H9 (cell line): Measurements from ENCODE around the gene SART1. TPM values are rescaled to one million over a fixed set of nuclear protein-coding genes. Genes with fewer than 3 reads are reported as not detected.
A peak's percentile ranks its signal among the peaks of the same experiment; 100 is the strongest.

Experiments
- DNase-seq: peaks from one replicate; pipeline ENCODE4 v3.0.0-alpha.2; 2017
- H2AFZ ChIP-seq: one replicate; pipeline ENCODE4 v1.6.1; 2013; ENCODE audit warnings: mild to moderate bottlenecking, low read length, control low read depth, moderate library complexity
- H2AK5ac ChIP-seq: 2 replicates; pipeline ENCODE4 v1.6.1; 2013; ENCODE audit warnings: low read length, control low read depth, mixed read lengths; ENCODE audit not compliant: insufficient read length
- H2BK120ac ChIP-seq: one replicate; pipeline ENCODE4 v1.6.1; 2013; ENCODE audit warnings: low read depth, mild to moderate bottlenecking, low read length, control low read depth, inconsistent platforms; ENCODE audit not compliant: poor library complexity, severe bottlenecking
- H2BK12ac ChIP-seq: 2 replicates; pipeline ENCODE4 v1.6.1; 2013; ENCODE audit warnings: low read length, control low read depth, mixed read lengths, low read depth; ENCODE audit not compliant: insufficient read length
- H2BK15ac ChIP-seq: 2 replicates; pipeline ENCODE4 v1.6.1; 2013; ENCODE audit warnings: low read depth, low read length, control low read depth
- H2BK20ac ChIP-seq: one replicate; pipeline ENCODE4 v1.6.1; 2013; ENCODE audit warnings: low read depth, mild to moderate bottlenecking, low read length, control low read depth, inconsistent platforms; ENCODE audit not compliant: poor library complexity, severe bottlenecking
- H2BK5ac ChIP-seq: 2 replicates; pipeline ENCODE4 v1.6.1; 2013; ENCODE audit warnings: low read length, control low read depth, mixed read lengths; ENCODE audit not compliant: insufficient read length
- H3K14ac ChIP-seq: 2 replicates; pipeline ENCODE4 v1.6.1; 2013; ENCODE audit warnings: low read length, control low read depth; ENCODE audit not compliant: insufficient read depth
- H3K18ac ChIP-seq: 2 replicates; pipeline ENCODE4 v1.6.1; 2013; ENCODE audit warnings: low read depth, mild to moderate bottlenecking, mixed read lengths, low read length, control low read depth; ENCODE audit not compliant: insufficient read length
- H3K23ac ChIP-seq: 2 replicates; pipeline ENCODE4 v1.6.1; 2013; ENCODE audit warnings: low read length, control low read depth, mixed read lengths, low read depth; ENCODE audit not compliant: insufficient read length
- H3K23me2 ChIP-seq: 2 replicates; pipeline ENCODE4 v1.6.1; 2013; ENCODE audit warnings: low read depth, mild to moderate bottlenecking, mixed read lengths, low read length, control low read depth; ENCODE audit not compliant: insufficient read length, poor library complexity, severe bottlenecking
- H3K27ac ChIP-seq: 2 replicates; pipeline ENCODE4 v1.5.1; 2013; ENCODE audit warnings: low read length, control low read depth, mixed read lengths, low read depth; ENCODE audit not compliant: insufficient read length
- H3K27me3 ChIP-seq: 2 replicates; pipeline ENCODE4 v1.6.1; 2013; ENCODE audit warnings: low read length, control low read depth, inconsistent platforms; ENCODE audit not compliant: insufficient read depth
- H3K4ac ChIP-seq: 2 replicates; pipeline ENCODE4 v1.6.1; 2013; ENCODE audit warnings: low read depth, mild to moderate bottlenecking, control low read depth, inconsistent platforms, low read length, moderate library complexity
- H3K4me1 ChIP-seq: 2 replicates; pipeline ENCODE4 v1.6.1; 2013; ENCODE audit warnings: low read length, control low read depth, inconsistent platforms; ENCODE audit not compliant: insufficient read depth
- H3K4me2 ChIP-seq: 2 replicates; pipeline ENCODE4 v1.6.1; 2013; ENCODE audit warnings: low read length, control low read depth, mixed read lengths; ENCODE audit not compliant: insufficient read length, insufficient read depth
- H3K56ac ChIP-seq: 2 replicates; pipeline ENCODE4 v1.6.1; 2013; ENCODE audit warnings: low read depth, mild to moderate bottlenecking, mixed read lengths, low read length, control low read depth; ENCODE audit not compliant: insufficient read length
- H3K79me1 ChIP-seq: 2 replicates; pipeline ENCODE4 v1.6.1; 2013; ENCODE audit warnings: low read depth, mild to moderate bottlenecking, moderate library complexity, low read length, control low read depth, inconsistent platforms; ENCODE audit not compliant: insufficient read depth, poor library complexity, severe bottlenecking
- H3K79me2 ChIP-seq: 2 replicates; pipeline ENCODE4 v1.6.1; 2013; ENCODE audit warnings: low read length, control low read depth, inconsistent platforms; ENCODE audit not compliant: insufficient read depth
- H3K9ac ChIP-seq: 2 replicates; pipeline ENCODE4 v1.6.1; 2013; ENCODE audit warnings: low read length, control low read depth, mixed read lengths; ENCODE audit not compliant: insufficient read length; ENCODE audit errors: extremely low read depth
- H3K9me3 ChIP-seq: one replicate; pipeline ENCODE4 v1.6.1; 2013; ENCODE audit warnings: low read depth, low read length, inconsistent platforms; ENCODE audit not compliant: control insufficient read depth
- H3T11ph ChIP-seq: one replicate; pipeline ENCODE4 v1.6.1; 2013; ENCODE audit warnings: mild to moderate bottlenecking, low read length, control low read depth, inconsistent platforms
- H4K20me1 ChIP-seq: one replicate; pipeline ENCODE4 v1.6.1; 2013; ENCODE audit not compliant: control insufficient read depth, insufficient read length, insufficient read depth
- H4K5ac ChIP-seq: 2 replicates; pipeline ENCODE4 v1.6.1; 2013; ENCODE audit warnings: low read depth, mild to moderate bottlenecking, mixed read lengths, low read length, control low read depth; ENCODE audit not compliant: insufficient read length
- H4K8ac ChIP-seq: replicated peaks from 2 replicates; pipeline ENCODE4 v1.6.1; 2013; ENCODE audit warnings: low read length, control low read depth, mixed read lengths, low read depth; ENCODE audit not compliant: insufficient read length
- H4K91ac ChIP-seq: 2 replicates; pipeline ENCODE4 v1.6.1; 2013; ENCODE audit warnings: low read depth, mild to moderate bottlenecking, moderate library complexity, mixed read lengths, low read length, control low read depth; ENCODE audit not compliant: insufficient read length
- H3K27ac Mint-ChIP-seq, 3 experiments: 2 replicates in 2 of 3; 3 replicates in 1 of 3; pipeline ENCODE4 v1.8.0; 2020 to 2021; ENCODE audit warnings: mixed read lengths in 3 of 3, mild to moderate bottlenecking in 1 of 3, moderate library complexity in 1 of 3
- H3K27me3 Mint-ChIP-seq: 2 replicates; pipeline ENCODE4 v1.8.0; 2021; ENCODE audit warnings: low read depth, mild to moderate bottlenecking, moderate library complexity, mixed read lengths
- H3K36me3 Mint-ChIP-seq, 3 experiments: 2 replicates in 2 of 3; 3 replicates in 1 of 3; pipeline ENCODE4 v1.8.0; 2020 to 2021; ENCODE audit warnings: low read depth in 3 of 3, mixed read lengths in 3 of 3; ENCODE audit not compliant: insufficient read depth in 1 of 3
- H3K4me1 Mint-ChIP-seq, 2 experiments: 2 replicates each; pipeline ENCODE4 v1.8.0; 2020; ENCODE audit warnings: mixed read lengths in 2 of 2
- H3K4me3 Mint-ChIP-seq, 2 experiments: 2 replicates in 1 of 2; 3 replicates in 1 of 2; pipeline ENCODE4 v1.8.0; 2020 to 2021; ENCODE audit warnings: mild to moderate bottlenecking in 2 of 2, mixed read lengths in 2 of 2, moderate library complexity in 1 of 2
- H3K9me3 Mint-ChIP-seq, 2 experiments: 2 replicates in 1 of 2; 3 replicates in 1 of 2; pipeline ENCODE4 v1.8.0; 2020; ENCODE audit warnings: mild to moderate bottlenecking in 2 of 2, mixed read lengths in 2 of 2, moderate library complexity in 1 of 2
- WGBS: extraction: QIAGEN DNeasy Blood & Tissue Kit; methylation state at CpG from one replicate; pipeline ENCODE4 v1.1.7; 2013; ENCODE audit warnings: missing lambda C conversion rate, low lambda C conversion rate, mixed read lengths; ENCODE audit not compliant: insufficient read length; ENCODE audit errors: extremely low coverage; 5-methylcytosine and 5-hydroxymethylcytosine counted together
- total RNA-seq: library from RNA; stranded (reverse); gene quantifications from 2 replicates; pipeline ENCODE4 v1.2.1, GENCODE V29; 2021
- TF ChIP-seq, protein P1 (sequence below): fragments of 200-600 bp; sonication (generic); conservative IDR thresholded peaks from 3 replicates; pipeline ENCODE4 v1.8.0; 2021; ENCODE audit warnings: antibody characterized with exemption, mild to moderate bottlenecking

Gene SART1
- total RNA-seq, 1 experiment from 2014 or later = 52.0 TPM

DNA sequence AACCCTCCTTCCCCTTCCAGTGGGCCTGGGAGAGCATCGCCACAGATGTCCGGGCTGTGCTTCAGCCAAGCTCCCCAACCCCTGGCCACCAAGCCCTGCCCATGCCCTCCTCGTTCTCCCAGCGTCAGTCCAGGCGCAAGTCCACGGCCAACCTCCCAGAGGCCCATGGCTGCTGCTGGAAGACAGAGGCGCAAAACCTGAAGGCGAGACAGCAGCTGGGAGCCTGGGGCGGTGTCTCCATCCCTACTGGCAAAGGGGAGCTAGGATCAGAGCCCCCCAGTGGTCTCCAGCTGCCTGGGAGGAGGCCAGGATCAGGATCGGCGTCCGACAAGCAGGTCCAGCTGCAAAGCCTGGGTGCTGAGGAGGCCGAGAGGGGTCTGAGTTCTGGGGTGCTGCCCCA is 14.4 kb upstream of the SART1 start:
- no CpG with 5 or more reads among the region's 13 CpGs for WGBS
- H3K36me3 Mint-ChIP-seq = peaks cover 0 to 18% (median 2%) of the 10 kb centered on the region in 3 experiments; a peak in 4 of 7 replicates
- no peak overlapping the region for H2BK5ac ChIP-seq
- no peaks in the 10 kb centered on the region for H3K9me3 ChIP-seq
- peaks cover 7% of the 10 kb centered on the region for H3K27me3 Mint-ChIP-seq
- peak overlapping the region; percentile 88 for H3K18ac ChIP-seq
- peak overlapping the region; percentile 60 for H4K91ac ChIP-seq
- peak overlapping the region; percentile 64 to 95 (median 95); a peak in 5 of 7 replicates for H3K27ac Mint-ChIP-seq
- H2BK20ac ChIP-seq = no peak overlapping the region
- H3K4me1 Mint-ChIP-seq = peaks cover 22 to 36% of the 10 kb centered on the region in 2 experiments
- no peak overlapping the region for H3K23ac ChIP-seq
- no peak overlapping the region for H3T11ph ChIP-seq
- H3K56ac ChIP-seq = no peak overlapping the region
- no peak overlapping the region for H2AFZ ChIP-seq
- no peak overlapping the region for H2BK15ac ChIP-seq
- no peaks in the 10 kb centered on the region for H3K79me2 ChIP-seq
- no peak overlapping the region for H3K4me2 ChIP-seq
- no peak overlapping the region for H2AK5ac ChIP-seq
- no peaks in the 10 kb centered on the region for H3K79me1 ChIP-seq
- H2BK12ac ChIP-seq = peak overlapping the region; percentile 100
- no peak overlapping the region for H4K8ac ChIP-seq
- no peaks in the 10 kb centered on the region for H4K20me1 ChIP-seq
- H3K4me3 Mint-ChIP-seq = no peak overlapping the region
- peak overlapping the region; percentile 74 for H3K14ac ChIP-seq
- H3K27ac ChIP-seq = no peak overlapping the region
- no peak overlapping the region for H3K9ac ChIP-seq
- no peaks in the 10 kb centered on the region; a peak in 1 of 5 replicates for H3K9me3 Mint-ChIP-seq
- H2BK120ac ChIP-seq = no peak overlapping the region
- H3K23me2 ChIP-seq = peaks cover 8% of the 10 kb centered on the region
- H3K4me1 ChIP-seq = peaks cover 11% of the 10 kb centered on the region
- H4K5ac ChIP-seq = no peak overlapping the region
- H3K4ac ChIP-seq = peak overlapping the region; percentile 81; the same call in 1 of the 2 replicates
- TF ChIP-seq, protein P1, sequence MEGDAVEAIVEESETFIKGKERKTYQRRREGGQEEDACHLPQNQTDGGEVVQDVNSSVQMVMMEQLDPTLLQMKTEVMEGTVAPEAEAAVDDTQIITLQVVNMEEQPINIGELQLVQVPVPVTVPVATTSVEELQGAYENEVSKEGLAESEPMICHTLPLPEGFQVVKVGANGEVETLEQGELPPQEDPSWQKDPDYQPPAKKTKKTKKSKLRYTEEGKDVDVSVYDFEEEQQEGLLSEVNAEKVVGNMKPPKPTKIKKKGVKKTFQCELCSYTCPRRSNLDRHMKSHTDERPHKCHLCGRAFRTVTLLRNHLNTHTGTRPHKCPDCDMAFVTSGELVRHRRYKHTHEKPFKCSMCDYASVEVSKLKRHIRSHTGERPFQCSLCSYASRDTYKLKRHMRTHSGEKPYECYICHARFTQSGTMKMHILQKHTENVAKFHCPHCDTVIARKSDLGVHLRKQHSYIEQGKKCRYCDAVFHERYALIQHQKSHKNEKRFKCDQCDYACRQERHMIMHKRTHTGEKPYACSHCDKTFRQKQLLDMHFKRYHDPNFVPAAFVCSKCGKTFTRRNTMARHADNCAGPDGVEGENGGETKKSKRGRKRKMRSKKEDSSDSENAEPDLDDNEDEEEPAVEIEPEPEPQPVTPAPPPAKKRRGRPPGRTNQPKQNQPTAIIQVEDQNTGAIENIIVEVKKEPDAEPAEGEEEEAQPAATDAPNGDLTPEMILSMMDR = 0 out of 3 replicates have a peak, but pooled peaks have one; percentile 9
- DNase-seq = peak; percentile 55
- H3K27me3 ChIP-seq = no peaks in the 10 kb centered on the region
